Sigmoid colon (tissue), 7 donors: ENCODE data around the gene EIF3F. TPM values are rescaled to one million over a fixed set of nuclear protein-coding genes. Genes with fewer than 3 reads are reported as not detected.

ENCODE experiments used
- DNase-seq: peaks from one replicate; pipeline ENCODE4 v3.0.0-alpha.2; 2019
- H3K27ac ChIP-seq, 4 donors: fragments of 200-600 bp; sonication (generic); one replicate each; pipeline ENCODE4 v1.5.1; 2016 to 2019; ENCODE audit warnings: mild to moderate bottlenecking in 1 of 4
- H3K27me3 ChIP-seq, 3 donors: fragments of 200-600 bp; sonication (generic); one replicate each; pipeline ENCODE4 v1.5.1; 2019; ENCODE audit warnings: mild to moderate bottlenecking in 1 of 3
- H3K36me3 ChIP-seq, 4 donors: fragments of 200-600 bp; sonication (generic); one replicate each; pipeline ENCODE4 v1.5.1; 2016 to 2019
- H3K4me1 ChIP-seq, 4 donors: fragments of 200-600 bp; sonication (generic); one replicate each; pipeline ENCODE4 v1.5.1; 2017 to 2019
- H3K4me3 ChIP-seq, 4 donors: fragments of 200-600 bp; sonication (generic); one replicate each; pipeline ENCODE4 v1.5.1; 2017 to 2019; ENCODE audit warnings: mild to moderate bottlenecking in 2 of 4, moderate library complexity in 1 of 4
- H3K9me3 ChIP-seq, 4 donors: fragments of 200-600 bp in 3 of 4; sonication (generic) in 3 of 4; one replicate each; pipeline versions ENCODE4 v1.5.1 to v1.6.1; 2013 to 2019
- EP300 ChIP-seq, 4 donors: sonication (generic); formaldehyde crosslinking; IDR thresholded peaks; one replicate each; pipeline ENCODE4 v1.6.1; 2017; ENCODE audit warnings: antibody characterized with exemption in 4 of 4
- POLR2A ChIP-seq, 2 donors: fragments of 450-650 bp; IDR thresholded peaks; one replicate each; pipeline ENCODE4 v1.6.1; 2016; ENCODE audit warnings: antibody characterized with exemption in 2 of 2, mild to moderate bottlenecking in 2 of 2, moderate library complexity in 2 of 2
- POLR2AphosphoS5 ChIP-seq, 4 donors: sonication (generic); formaldehyde crosslinking; IDR thresholded peaks; one replicate each; pipeline ENCODE4 v1.6.1; 2017; ENCODE audit warnings: antibody characterized with exemption in 4 of 4
- WGBS, 2 donors: extraction: QIAGEN DNeasy Blood & Tissue Kit; methylation state at CpG; one replicate each; pipeline ENCODE4 v1.1.7; 2013; 5-methylcytosine and 5-hydroxymethylcytosine counted together
- intact Hi-C: fragments of 100-400 bp; cut with DNase I; formaldehyde crosslinking; loops from one replicate; pipeline ENCODE4 v1.15.1; 2023
- polyA plus RNA-seq, 3 donors: library from polyadenylated mRNA; stranded (reverse); fragments of 200-250 nt; gene quantifications; one replicate each; pipeline ENCODE4 v1.2.3, GENCODE V29; 2013
- total RNA-seq, 4 donors: library from RNA; depleted of rRNA; stranded (reverse); fragments of >200 nt; gene quantifications; one replicate each; pipeline ENCODE4 v1.1.0, GENCODE V29; 2016
- TF ChIP-seq, protein P1 (sequence below), 4 experiments: fragments of 450-650 bp in 3 of 4; fragments of 200-600 bp in 1 of 4; IDR thresholded peaks; one replicate each; pipeline ENCODE4 v1.5.1; 2016 to 2019; ENCODE audit warnings: antibody characterized with exemption in 4 of 4, mild to moderate bottlenecking in 3 of 4, moderate library complexity in 2 of 4
- donor health status: healthy with polysubstance abuse.
- donor health status: Bipolar disorder and iron deficiency.
- donor health status: healthy.

Gene EIF3F
- total and polyA plus RNA-seq, 7 donors = 192 to 540 (median 233) TPM

DNA sequence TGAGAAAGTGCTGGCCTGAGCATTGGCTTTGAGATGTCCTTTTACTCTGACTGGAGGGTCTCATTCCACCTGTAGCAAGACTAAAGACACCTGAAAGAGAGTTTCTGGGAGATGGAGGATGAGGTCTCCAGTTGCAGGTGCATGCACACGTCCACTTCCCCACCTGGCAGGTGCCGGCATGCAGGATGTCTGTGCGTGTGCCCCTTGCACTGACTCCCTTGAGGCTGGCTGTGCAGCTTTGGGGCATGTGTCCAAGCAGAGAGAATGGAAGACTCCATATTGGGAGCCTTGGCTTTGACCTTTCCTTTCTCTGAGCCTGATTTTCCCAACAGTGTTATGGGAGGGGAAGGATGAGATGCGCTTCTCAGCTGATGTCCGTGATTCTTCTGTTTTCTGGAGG, 49.8 kb downstream of the EIF3F start:
- H3K27me3 ChIP-seq = no peaks in the 10 kb centered on the region
- H3K27ac ChIP-seq = no peak overlapping the region
- no peaks in the 10 kb centered on the region for H3K36me3 ChIP-seq
- H3K9me3 ChIP-seq = no peaks in the 10 kb centered on the region
- peaks cover 0 to 11% (median 10%) of the 10 kb centered on the region in 4 donors for H3K4me1 ChIP-seq
- 90 to 91% methylated on average over 5 of the region's 5 CpGs for WGBS, 2 donors
- H3K4me3 ChIP-seq = no peak overlapping the region
- intact Hi-C loops = no loop called here
- TF ChIP-seq POLR2AphosphoS5 (IDR thresholded peaks at IDR 0.05) = no peak
- TF ChIP-seq, protein P1, sequence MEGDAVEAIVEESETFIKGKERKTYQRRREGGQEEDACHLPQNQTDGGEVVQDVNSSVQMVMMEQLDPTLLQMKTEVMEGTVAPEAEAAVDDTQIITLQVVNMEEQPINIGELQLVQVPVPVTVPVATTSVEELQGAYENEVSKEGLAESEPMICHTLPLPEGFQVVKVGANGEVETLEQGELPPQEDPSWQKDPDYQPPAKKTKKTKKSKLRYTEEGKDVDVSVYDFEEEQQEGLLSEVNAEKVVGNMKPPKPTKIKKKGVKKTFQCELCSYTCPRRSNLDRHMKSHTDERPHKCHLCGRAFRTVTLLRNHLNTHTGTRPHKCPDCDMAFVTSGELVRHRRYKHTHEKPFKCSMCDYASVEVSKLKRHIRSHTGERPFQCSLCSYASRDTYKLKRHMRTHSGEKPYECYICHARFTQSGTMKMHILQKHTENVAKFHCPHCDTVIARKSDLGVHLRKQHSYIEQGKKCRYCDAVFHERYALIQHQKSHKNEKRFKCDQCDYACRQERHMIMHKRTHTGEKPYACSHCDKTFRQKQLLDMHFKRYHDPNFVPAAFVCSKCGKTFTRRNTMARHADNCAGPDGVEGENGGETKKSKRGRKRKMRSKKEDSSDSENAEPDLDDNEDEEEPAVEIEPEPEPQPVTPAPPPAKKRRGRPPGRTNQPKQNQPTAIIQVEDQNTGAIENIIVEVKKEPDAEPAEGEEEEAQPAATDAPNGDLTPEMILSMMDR (IDR thresholded peaks at IDR 0.05) = no peak
- TF ChIP-seq POLR2A (IDR thresholded peaks at IDR 0.05) = no peak
- no peak for TF ChIP-seq EP300 (IDR thresholded peaks at IDR 0.05)
- DNase-seq = no peak

DNA sequence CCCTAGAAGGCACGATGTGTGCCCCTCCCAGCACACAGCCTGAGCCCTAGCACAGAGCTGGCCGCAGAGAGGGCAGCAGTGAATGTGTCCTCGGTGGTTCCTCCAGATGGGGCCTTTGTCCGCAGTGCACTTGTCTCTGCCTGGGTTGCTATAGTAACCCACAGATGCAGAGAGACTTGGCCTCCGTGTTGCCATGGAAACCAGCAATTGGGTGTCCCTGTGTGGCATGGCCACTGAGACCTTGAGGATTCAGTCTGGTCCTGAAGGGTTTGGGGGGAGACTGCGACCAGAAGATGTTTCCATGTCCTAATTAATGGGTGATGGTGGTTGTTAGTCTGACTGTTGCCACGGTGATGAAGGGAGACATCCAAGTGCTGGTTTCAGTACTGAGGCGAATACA, 51.3 kb downstream of the EIF3F start:
- Histone ChIP-seq H3K27me3 (no peaks in the 10 kb centered on the region), H3K36me3 (no peaks in the 10 kb centered on the region), H3K9me3 (no peaks in the 10 kb centered on the region), H3K4me3 (no peak overlapping the region), H3K27ac (no peak overlapping the region), H3K4me1 (peaks cover 0 to 4% (median 3%) of the 10 kb centered on the region in 4 donors)
- no peak for DNase-seq
- intact Hi-C loops = no loop called here
- no peak for TF ChIP-seq EP300 (IDR thresholded peaks at IDR 0.05)
- TF ChIP-seq, protein P1 (IDR thresholded peaks at IDR 0.05) = no peak
- TF ChIP-seq POLR2AphosphoS5 (IDR thresholded peaks at IDR 0.05) = no peak
- TF ChIP-seq POLR2A (IDR thresholded peaks at IDR 0.05) = no peak
- 79 to 82% methylated on average over 8 of the region's 8 CpGs for WGBS, 2 donors

DNA sequence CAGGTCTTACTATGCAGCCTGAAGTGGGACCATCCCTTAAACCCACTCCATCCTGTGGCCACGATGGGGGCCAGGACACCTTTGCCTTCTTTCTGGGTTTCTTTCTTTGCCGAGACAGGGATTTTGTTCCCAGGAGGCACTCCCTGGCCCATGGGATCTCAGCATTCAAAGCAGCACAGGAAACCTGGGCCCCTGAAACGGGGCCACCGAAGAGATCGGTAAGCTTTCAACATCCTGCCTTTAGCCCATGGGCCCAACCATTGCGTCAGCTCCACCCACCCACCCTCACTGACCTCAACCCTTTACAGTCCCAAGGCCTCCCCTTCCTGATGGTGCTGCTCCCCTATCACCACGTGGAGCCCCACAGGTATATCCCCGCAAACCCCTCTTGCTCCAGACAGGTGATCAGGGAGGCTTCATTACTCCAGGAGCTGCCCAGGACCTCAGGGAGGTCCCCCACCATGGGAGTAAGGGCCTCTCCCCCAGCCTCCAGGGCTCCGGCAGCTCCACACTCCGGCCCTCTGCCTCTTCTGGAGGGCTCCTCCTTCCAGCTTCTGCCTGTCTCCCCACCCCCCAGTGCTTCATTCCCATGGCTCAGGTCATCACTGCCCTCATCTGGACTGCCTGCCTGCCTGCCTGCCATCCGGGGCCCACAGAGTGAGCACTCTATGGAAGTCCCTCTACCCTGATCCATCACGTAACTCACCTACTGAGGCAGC, 51.8 kb downstream of the EIF3F start:
- intact Hi-C loops = no loop called here
- Histone ChIP-seq H3K27me3 (no peaks in the 10 kb centered on the region), H3K4me1 (no peaks in the 10 kb centered on the region), H3K9me3 (no peaks in the 10 kb centered on the region), H3K27ac (no peak overlapping the region), H3K36me3 (no peaks in the 10 kb centered on the region), H3K4me3 (no peak overlapping the region)
- WGBS, 2 donors = 82 to 83% methylated on average over 12 of the region's 12 CpGs
- TF ChIP-seq EP300 (IDR thresholded peaks at IDR 0.05) (no peak), POLR2AphosphoS5 (IDR thresholded peaks at IDR 0.05) (no peak), POLR2A (IDR thresholded peaks at IDR 0.05) (no peak)
- TF ChIP-seq, protein P1 (IDR thresholded peaks at IDR 0.05) = no peak
- no peak for DNase-seq

DNA sequence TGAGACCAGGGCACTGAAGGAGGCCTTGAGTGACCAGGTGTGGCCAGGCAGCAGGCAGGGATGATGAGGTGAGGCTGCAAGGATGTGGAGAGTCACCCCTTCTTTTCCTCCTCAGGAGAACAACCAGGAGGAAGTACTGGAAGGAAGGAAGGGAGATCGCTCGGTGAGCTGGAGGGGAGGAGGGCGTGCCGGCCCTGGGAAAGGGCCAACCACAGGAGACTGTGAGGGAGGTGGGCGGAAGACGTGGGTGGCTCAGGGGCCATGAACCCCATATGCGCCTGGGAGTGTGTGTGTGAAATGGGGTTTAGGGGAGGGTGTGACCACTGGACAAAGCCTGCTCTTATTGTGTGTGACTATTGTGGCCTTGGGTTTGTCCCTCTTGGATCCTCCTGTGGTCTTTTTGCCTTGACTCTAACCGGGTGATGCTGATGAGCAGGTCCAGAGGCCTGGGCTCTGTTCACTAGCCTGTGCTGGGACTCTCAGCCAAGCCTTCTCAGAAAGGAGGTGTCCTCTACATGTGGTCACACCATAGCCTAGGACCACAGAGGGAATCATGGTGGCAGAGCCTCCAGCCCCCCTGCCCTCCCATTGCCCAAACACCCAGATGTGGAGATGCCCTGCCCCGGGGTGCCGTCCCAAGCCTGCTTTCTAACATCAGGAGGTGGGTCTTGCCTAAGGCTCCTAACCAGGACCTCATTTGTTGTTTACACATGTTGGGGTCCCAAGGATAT, 52.6 kb downstream of the EIF3F start:
- WGBS, 2 donors = 76 to 82% methylated on average over 10 of the region's 10 CpGs
- DNase-seq = no peak
- no peak overlapping the region for H3K4me3 ChIP-seq
- H3K36me3 ChIP-seq = no peaks in the 10 kb centered on the region
- no peak overlapping the region for H3K27ac ChIP-seq
- H3K27me3 ChIP-seq = no peaks in the 10 kb centered on the region
- no peaks in the 10 kb centered on the region for H3K9me3 ChIP-seq
- TF ChIP-seq, protein P1 (IDR thresholded peaks at IDR 0.05) = no peak
- no peaks in the 10 kb centered on the region for H3K4me1 ChIP-seq
- intact Hi-C loops = no loop called here
